ENCODE measurements around the gene SEC14L6. TPM values are rescaled to one million over a fixed set of nuclear protein-coding genes. Genes with fewer than 3 reads are reported as not detected.

SEC14L6 gene
- total RNA-seq, 1 experiment from 2014 or later, result not detected

DNA sequence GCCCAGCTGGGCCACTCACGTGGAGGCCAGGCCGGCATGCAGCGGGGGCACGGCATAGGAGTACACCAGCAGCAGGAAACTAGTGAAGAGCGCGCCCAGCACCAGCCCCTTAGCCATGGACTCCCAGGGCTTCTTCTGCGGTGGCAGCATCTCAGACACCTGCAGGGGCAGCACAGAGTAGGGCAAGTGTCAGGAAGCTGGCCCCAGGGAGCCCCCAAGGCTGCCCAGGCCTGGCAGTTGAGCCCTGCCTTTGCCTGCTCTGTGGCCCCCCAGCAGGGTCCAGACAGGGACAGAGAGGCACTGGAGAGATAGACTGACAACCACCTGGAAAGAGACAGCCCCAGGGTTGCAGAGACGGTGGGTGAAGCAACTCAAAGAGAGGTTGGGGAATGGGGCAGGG, 10.7 kb upstream of the SEC14L6 start:
- POLR2A ChIA-PET, result no interaction called here
- intact Hi-C loops (cut with micrococcal nuclease), result no loop called here
- H3K27ac Mint-ChIP-seq (ENCODE audit: low read depth, unreplicated experiment), result no peak overlapping the region

DNA sequence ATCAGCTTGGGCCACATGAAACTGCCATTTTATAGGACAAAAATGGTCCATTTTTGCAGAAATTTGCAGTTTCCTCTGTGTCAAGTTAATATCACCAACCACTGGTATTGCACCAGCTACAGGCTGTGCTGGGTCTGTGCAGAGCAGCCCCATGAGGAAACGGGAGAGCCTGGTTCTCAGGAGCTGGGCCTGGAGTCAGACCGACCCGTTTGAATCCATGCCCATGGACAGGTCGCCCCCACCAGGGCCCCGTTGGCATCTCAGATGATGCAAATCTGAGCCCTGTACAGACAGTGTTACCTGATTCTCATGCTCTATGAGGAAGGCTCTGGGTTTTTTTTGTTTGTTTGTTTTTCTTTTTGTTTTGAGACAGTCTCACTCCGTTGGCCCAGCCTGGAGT, 9.8 kb upstream of the SEC14L6 start:
- no peaks in the 10 kb centered on the region for H3K36me3 Mint-ChIP-seq (ENCODE audit: insufficient read depth, unreplicated experiment)
- no peaks in the 10 kb centered on the region for H3K4me1 Mint-ChIP-seq (ENCODE audit: insufficient read depth, unreplicated experiment)
- H3K9me3 Mint-ChIP-seq (ENCODE audit: unreplicated experiment), result no peaks in the 10 kb centered on the region
- TF ChIP-seq, protein P1, sequence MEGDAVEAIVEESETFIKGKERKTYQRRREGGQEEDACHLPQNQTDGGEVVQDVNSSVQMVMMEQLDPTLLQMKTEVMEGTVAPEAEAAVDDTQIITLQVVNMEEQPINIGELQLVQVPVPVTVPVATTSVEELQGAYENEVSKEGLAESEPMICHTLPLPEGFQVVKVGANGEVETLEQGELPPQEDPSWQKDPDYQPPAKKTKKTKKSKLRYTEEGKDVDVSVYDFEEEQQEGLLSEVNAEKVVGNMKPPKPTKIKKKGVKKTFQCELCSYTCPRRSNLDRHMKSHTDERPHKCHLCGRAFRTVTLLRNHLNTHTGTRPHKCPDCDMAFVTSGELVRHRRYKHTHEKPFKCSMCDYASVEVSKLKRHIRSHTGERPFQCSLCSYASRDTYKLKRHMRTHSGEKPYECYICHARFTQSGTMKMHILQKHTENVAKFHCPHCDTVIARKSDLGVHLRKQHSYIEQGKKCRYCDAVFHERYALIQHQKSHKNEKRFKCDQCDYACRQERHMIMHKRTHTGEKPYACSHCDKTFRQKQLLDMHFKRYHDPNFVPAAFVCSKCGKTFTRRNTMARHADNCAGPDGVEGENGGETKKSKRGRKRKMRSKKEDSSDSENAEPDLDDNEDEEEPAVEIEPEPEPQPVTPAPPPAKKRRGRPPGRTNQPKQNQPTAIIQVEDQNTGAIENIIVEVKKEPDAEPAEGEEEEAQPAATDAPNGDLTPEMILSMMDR (IDR thresholded peaks at IDR 0.05; ENCODE audit: unreplicated experiment), result no peak
- ChIA-PET POLR2A (no interaction called here), CTCF (interaction anchor here (1.0 kb wide), 1 partner anchor 110 kb away, joined by 3 read pairs; no protein-coding TSS in a partner anchor)
- DNase-seq (ENCODE audit: unreplicated experiment), result no peak
- BruUV-seq (replicated peaks), result no TSS peak
- H3K27ac Mint-ChIP-seq (ENCODE audit: low read depth, unreplicated experiment), result no peak overlapping the region
- H3K27me3 Mint-ChIP-seq (ENCODE audit: insufficient read depth, unreplicated experiment), result no peaks in the 10 kb centered on the region
- intact Hi-C loops (cut with micrococcal nuclease), result no loop called here
- H3K4me3 Mint-ChIP-seq (ENCODE audit: unreplicated experiment), result no peak overlapping the region

More for the DNA sequence above, 10.7 kb upstream of the SEC14L6 start:
- no TSS peak for BruUV-seq (replicated peaks)
- no peaks in the 10 kb centered on the region for H3K36me3 Mint-ChIP-seq (ENCODE audit: insufficient read depth, unreplicated experiment)
- TF ChIP-seq, protein P1 (IDR thresholded peaks at IDR 0.05; ENCODE audit: unreplicated experiment), result no peak
- H3K9me3 Mint-ChIP-seq (ENCODE audit: unreplicated experiment), result no peaks in the 10 kb centered on the region
- CTCF ChIA-PET, result interaction anchor here (1.0 kb wide), 1 partner anchor 110 kb away, joined by 3 read pairs; no protein-coding TSS in a partner anchor
- no peak for DNase-seq (ENCODE audit: unreplicated experiment)
- no peak overlapping the region for H3K4me3 Mint-ChIP-seq (ENCODE audit: unreplicated experiment)
- H3K4me1 Mint-ChIP-seq (ENCODE audit: insufficient read depth, unreplicated experiment), result peaks cover under 1% of the 10 kb centered on the region
- no peaks in the 10 kb centered on the region for H3K27me3 Mint-ChIP-seq (ENCODE audit: insufficient read depth, unreplicated experiment)

DNA sequence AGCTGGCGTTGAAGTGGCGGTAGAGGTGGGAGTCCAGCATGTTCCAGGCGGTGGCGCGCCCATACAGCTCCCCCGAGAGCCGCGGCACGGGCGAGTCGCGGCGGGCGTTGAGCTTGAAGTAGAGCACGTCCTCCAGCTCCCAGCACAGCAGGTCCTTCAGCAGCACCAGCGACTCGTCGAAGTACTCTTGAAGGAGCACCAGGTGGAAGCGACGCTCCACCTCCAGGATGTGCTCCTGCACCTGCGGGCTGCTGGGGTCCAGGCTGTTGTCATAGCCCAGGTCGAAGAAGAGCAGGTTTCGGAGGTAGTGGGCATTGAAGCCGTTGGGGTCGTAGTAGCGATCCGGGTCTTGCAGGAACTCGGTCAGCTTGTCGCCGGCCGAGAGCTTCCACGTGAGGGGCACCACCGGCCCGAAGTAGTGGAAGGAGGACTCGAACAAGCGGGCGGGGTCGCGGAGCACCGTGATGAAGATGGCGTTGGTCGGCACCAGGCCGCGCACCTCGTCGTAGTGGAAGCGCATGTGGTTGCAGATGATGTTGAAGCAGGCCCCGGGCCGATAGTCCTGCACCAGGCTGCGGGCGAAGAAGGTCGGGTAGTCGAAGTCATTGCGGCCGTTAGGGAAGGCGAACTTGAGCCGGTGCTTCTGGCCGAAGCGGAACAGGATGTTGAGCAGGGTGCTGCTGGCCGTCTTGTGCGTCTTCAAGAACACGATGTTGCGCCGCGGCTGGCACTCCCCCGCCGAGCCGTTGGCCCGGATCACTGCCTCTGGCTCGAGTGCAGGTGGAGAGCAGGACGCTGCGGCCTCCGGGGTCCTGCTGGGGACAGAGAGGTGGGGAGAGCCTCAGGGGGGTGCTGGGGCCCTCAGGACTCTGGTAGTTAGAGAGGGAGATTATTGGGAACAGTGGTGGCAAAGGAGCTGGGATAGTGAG, 9.0 kb upstream of the SEC14L6 start:
- no peak overlapping the region for H3K4me3 Mint-ChIP-seq (ENCODE audit: unreplicated experiment)
- H3K9me3 Mint-ChIP-seq (ENCODE audit: unreplicated experiment), result no peaks in the 10 kb centered on the region
- no peaks in the 10 kb centered on the region for H3K27me3 Mint-ChIP-seq (ENCODE audit: insufficient read depth, unreplicated experiment)
- H3K4me1 Mint-ChIP-seq (ENCODE audit: insufficient read depth, unreplicated experiment), result no peaks in the 10 kb centered on the region
- no peak overlapping the region for H3K27ac Mint-ChIP-seq (ENCODE audit: low read depth, unreplicated experiment)
- intact Hi-C loops (cut with micrococcal nuclease), result no loop called here
- POLR2A ChIA-PET, result no interaction called here
- TF ChIP-seq, protein P1 (IDR thresholded peaks at IDR 0.05; ENCODE audit: unreplicated experiment), result no peak
- BruUV-seq (replicated peaks), result no TSS peak
- no peak for DNase-seq (ENCODE audit: unreplicated experiment)
- H3K36me3 Mint-ChIP-seq (ENCODE audit: insufficient read depth, unreplicated experiment), result no peaks in the 10 kb centered on the region
- CTCF ChIA-PET, result no interaction called here

DNA sequence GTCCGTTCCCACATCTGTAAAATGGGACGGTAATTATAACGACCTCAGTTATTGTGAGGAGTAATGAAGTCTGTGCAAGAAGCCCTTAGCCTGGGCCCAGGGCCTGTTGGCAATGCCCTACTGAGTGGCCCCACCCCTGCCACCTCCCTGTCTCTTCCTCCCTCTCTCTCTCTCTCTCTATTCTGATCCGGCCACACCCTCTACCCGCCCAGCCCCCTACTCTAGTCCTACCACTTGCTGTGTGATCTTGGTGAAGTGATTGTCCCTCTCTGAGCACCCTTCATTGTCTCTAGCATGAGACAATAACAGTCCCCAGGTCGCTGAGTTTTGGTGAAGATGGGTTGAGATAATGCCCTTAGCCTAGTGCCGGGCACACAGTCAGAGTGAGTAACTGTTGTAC, 7.4 kb upstream of the SEC14L6 start:
- CTCF ChIA-PET, result no interaction called here
- POLR2A ChIA-PET, result no interaction called here
- no peaks in the 10 kb centered on the region for H3K36me3 Mint-ChIP-seq (ENCODE audit: insufficient read depth, unreplicated experiment)
- H3K27ac Mint-ChIP-seq (ENCODE audit: low read depth, unreplicated experiment), result no peak overlapping the region
- H3K27me3 Mint-ChIP-seq (ENCODE audit: insufficient read depth, unreplicated experiment), result no peaks in the 10 kb centered on the region
- no peaks in the 10 kb centered on the region for H3K4me1 Mint-ChIP-seq (ENCODE audit: insufficient read depth, unreplicated experiment)
- DNase-seq (ENCODE audit: unreplicated experiment), result no peak
- no TSS peak for BruUV-seq (replicated peaks)
- intact Hi-C loops (cut with micrococcal nuclease), result no loop called here
- no peaks in the 10 kb centered on the region for H3K9me3 Mint-ChIP-seq (ENCODE audit: unreplicated experiment)
- no peak overlapping the region for H3K4me3 Mint-ChIP-seq (ENCODE audit: unreplicated experiment)
- TF ChIP-seq, protein P1 (IDR thresholded peaks at IDR 0.05; ENCODE audit: unreplicated experiment), result no peak
